GM19193 (cell line): Measurements from ENCODE around the gene ESAM.

Experiments
- POLR2A ChIP-seq: IDR thresholded peaks from 4 replicates; pipeline ENCODE4 v1.6.1; 2011; ENCODE audit not compliant: insufficient read depth, insufficient read length; ENCODE audit errors: extremely low read depth

ESAM gene

GRCh38 chr11:124736736-124737135, 25.4 kb downstream of the ESAM start:
- no peak for TF ChIP-seq POLR2A

- TF ChIP-seq POLR2A = no peak
These were observed 29.9 kb downstream of the ESAM start for GRCh38 chr11:124732230-124732629.

GRCh38 chr11:124729571-124729970, 32.5 kb downstream of the ESAM start:
- no peak for TF ChIP-seq POLR2A

- TF ChIP-seq POLR2A = no peak
These were observed 34.0 kb downstream of the ESAM start for GRCh38 chr11:124728134-124728533.

- TF ChIP-seq POLR2A = no peak
These were observed 34.6 kb downstream of the ESAM start for GRCh38 chr11:124727474-124727873.

- no peak for TF ChIP-seq POLR2A
These were observed 36.4 kb downstream of the ESAM start for GRCh38 chr11:124725719-124726105.

GRCh38 chr11:124724979-124725718, 36.9 kb downstream of the ESAM start:
- TF ChIP-seq POLR2A = peak; percentile 36

- no peak for TF ChIP-seq POLR2A
These were observed 39.9 kb downstream of the ESAM start for GRCh38 chr11:124722176-124722575.

- TF ChIP-seq POLR2A = no peak
These were observed 42.6 kb downstream of the ESAM start for GRCh38 chr11:124719534-124719933.

- TF ChIP-seq POLR2A = no peak
These were observed 43.3 kb downstream of the ESAM start for GRCh38 chr11:124718801-124719200.

- TF ChIP-seq POLR2A = no peak
These were observed 44.1 kb downstream of the ESAM start for GRCh38 chr11:124717786-124718651.

GRCh38 chr11:124717421-124717785, 44.7 kb downstream of the ESAM start:
- TF ChIP-seq POLR2A = no peak

GRCh38 chr11:124716591-124716990, 45.5 kb downstream of the ESAM start:
- TF ChIP-seq POLR2A = no peak

- no peak for TF ChIP-seq POLR2A
These were observed 49.7 kb downstream of the ESAM start for GRCh38 chr11:124712392-124712791.

- no peak for TF ChIP-seq POLR2A
These were observed 54.3 kb downstream of the ESAM start for GRCh38 chr11:124707829-124708228.
